GM12892 (cell line): Measurements from ENCODE around the gene RPL6.

Experiments
- DNase-seq: peaks from one replicate; pipeline ENCODE4 v3.0.0; 2011; ENCODE audit not compliant: insufficient read length
- FAIRE-seq: peaks from 2 replicates; lab custom pipeline; 2011; peaks lifted over from hg19 to GRCh38; lab: Jason Lieb, UNC
- POLR2A ChIP-seq: IDR thresholded peaks from 2 replicates; pipeline ENCODE4 v1.6.1; 2011; ENCODE audit warnings: low read depth, low read length, control low read depth
- POLR2AphosphoS5 ChIP-seq: IDR thresholded peaks from 2 replicates; pipeline ENCODE4 v1.6.1; 2011; ENCODE audit warnings: low read depth, low read length, control low read depth
- TAF1 ChIP-seq: IDR thresholded peaks from 2 replicates; pipeline ENCODE4 v1.6.1; 2011; ENCODE audit warnings: low read depth, mild to moderate bottlenecking, control low read depth, low read length, borderline replicate concordance

Gene RPL6

DNA sequence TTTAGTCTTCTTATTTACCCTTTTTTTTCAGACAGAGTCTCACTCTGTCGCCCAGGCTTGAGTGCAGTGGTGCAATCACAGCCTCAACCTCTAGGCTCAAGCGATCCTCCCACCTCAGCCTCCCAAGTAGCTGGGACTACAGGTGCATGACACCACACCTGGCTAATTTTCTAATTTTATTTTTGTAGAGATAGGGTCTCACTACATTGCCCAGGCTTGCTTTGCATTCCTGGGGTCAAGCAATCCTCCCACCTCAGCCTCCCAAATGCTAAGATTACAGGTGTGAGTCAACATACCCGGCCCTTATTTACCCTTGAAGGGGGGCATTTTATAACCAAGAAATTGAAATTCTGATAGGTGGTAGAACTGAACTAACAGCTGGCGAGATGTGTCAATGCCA, 48.1 kb downstream of the RPL6 start:
- FAIRE-seq, result no peak
- TF ChIP-seq POLR2A (no peak), TAF1 (no peak), POLR2AphosphoS5 (no peak)
- DNase-seq, result no peak

DNA sequence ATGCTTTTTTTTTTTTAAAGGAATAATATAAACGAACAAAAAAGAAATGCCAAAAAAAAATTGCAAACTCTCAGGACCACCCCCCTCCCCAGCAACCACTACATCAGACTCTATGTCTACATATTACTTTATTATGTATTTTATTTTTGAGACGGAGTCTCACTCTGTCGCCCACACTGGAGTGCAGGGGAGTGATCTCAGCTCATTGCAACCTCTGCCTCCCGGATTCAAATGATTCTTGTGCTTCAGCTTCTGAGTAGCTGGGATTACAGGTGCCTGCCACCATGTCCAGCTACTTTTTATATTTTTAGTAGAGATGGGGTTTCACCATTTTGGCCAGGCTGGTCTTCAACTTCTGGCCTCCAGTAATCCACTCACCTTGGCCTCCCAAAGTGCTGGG, 50.1 kb downstream of the RPL6 start:
- DNase-seq (no peak), FAIRE-seq (no peak)
- TF ChIP-seq POLR2A (no peak), POLR2AphosphoS5 (no peak), TAF1 (no peak)

DNA sequence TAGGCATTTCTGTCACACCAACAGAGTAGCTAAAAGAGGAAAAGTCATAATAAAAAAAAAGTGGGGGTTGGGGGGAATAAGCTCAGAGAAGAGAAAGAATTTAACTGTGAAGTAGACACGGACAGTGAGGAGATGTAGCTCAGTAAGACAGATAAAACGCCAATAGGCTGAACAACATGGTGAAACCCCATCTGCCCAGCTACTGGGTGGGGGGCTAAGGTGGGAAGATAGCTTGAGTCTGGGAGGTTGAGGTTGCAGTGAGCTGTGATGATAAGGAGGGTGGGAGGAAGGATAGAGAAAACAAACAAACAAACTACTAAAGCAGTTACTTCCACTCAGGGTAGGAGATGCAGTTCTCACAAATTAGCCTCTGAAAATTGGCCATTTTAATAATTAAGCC, 52.2 kb downstream of the RPL6 start:
- DNase-seq (no peak), FAIRE-seq (no peak)
- no peak for TF ChIP-seq POLR2AphosphoS5
- TF ChIP-seq TAF1, result no peak
- TF ChIP-seq POLR2A, result no peak
